Endodermal cell (in vitro differentiated cells): Measurements from ENCODE around the gene ZMIZ1. TPM values are rescaled to one million over a fixed set of nuclear protein-coding genes. Genes with fewer than 3 reads are reported as not detected.
A peak's percentile ranks its signal among the peaks of the same experiment; 100 is the strongest.

Experiments
- DNase-seq: peaks from one replicate; pipeline ENCODE4 v3.0.0-alpha.2; 2017
- H3K27ac ChIP-seq: 2 replicates; pipeline ENCODE4 v1.5.1; 2013; ENCODE audit warnings: mild to moderate bottlenecking, low read depth, low read length, moderate library complexity
- H3K27me3 ChIP-seq: 2 replicates; pipeline ENCODE4 v1.6.1; 2013; ENCODE audit warnings: mild to moderate bottlenecking, low read length, moderate library complexity; ENCODE audit not compliant: insufficient read depth, control insufficient read depth, poor library complexity, severe bottlenecking
- H3K36me3 ChIP-seq: 2 replicates; pipeline ENCODE4 v1.7.0; 2013; ENCODE audit warnings: mild to moderate bottlenecking, low read length, moderate library complexity; ENCODE audit not compliant: control insufficient read depth, insufficient read depth
- H3K4me1 ChIP-seq: one replicate; pipeline ENCODE4 v1.7.0; 2013; ENCODE audit warnings: low read length; ENCODE audit not compliant: control insufficient read depth, insufficient read depth
- H3K4me3 ChIP-seq: 2 replicates; pipeline ENCODE4 v1.5.1; 2013; ENCODE audit warnings: mild to moderate bottlenecking, low read length, moderate library complexity
- H3K9ac ChIP-seq: 2 replicates; pipeline ENCODE4 v1.6.1; 2013; ENCODE audit warnings: mild to moderate bottlenecking, low read length, moderate library complexity; ENCODE audit not compliant: poor library complexity, severe bottlenecking; ENCODE audit errors: extremely low read depth
- H3K9me3 ChIP-seq: 2 replicates; pipeline ENCODE4 v1.6.1; 2013; ENCODE audit warnings: mild to moderate bottlenecking, low read length, moderate library complexity; ENCODE audit not compliant: control insufficient read depth
- H3K27ac Mint-ChIP-seq: 2 replicates; pipeline ENCODE4 v1.8.0; 2020; ENCODE audit warnings: mixed read lengths
- H3K27me3 Mint-ChIP-seq: 2 replicates; pipeline ENCODE4 v1.8.0; 2021; ENCODE audit warnings: mild to moderate bottlenecking, mixed read lengths; ENCODE audit not compliant: insufficient read depth
- H3K36me3 Mint-ChIP-seq: 2 replicates; pipeline ENCODE4 v1.8.0; 2020; ENCODE audit warnings: low read depth, mixed read lengths
- H3K4me1 Mint-ChIP-seq: 2 replicates; pipeline ENCODE4 v1.8.0; 2020; ENCODE audit warnings: mixed read lengths
- H3K4me3 Mint-ChIP-seq: 2 replicates; pipeline ENCODE4 v1.8.0; 2020; ENCODE audit warnings: mild to moderate bottlenecking, moderate library complexity, mixed read lengths
- H3K9me3 Mint-ChIP-seq: 2 replicates; pipeline ENCODE4 v1.8.0; 2020; ENCODE audit warnings: mild to moderate bottlenecking, mixed read lengths
- CTCF ChIP-seq: fragments of 200-600 bp; sonication (generic); conservative IDR thresholded peaks from 2 replicates; pipeline ENCODE4 v1.5.0; 2021; ENCODE audit warnings: antibody characterized with exemption, mild to moderate bottlenecking
- WGBS, 2 experiments: methylation state at CpG; one replicate each; pipeline versions ENCODE4 v1.1.5 to v1.1.7; 2013; ENCODE audit warnings: missing lambda C conversion rate in 2 of 2, mixed read lengths in 1 of 2; ENCODE audit not compliant: insufficient coverage in 1 of 2, insufficient read length in 1 of 2; 5-methylcytosine and 5-hydroxymethylcytosine counted together
- total RNA-seq, 2 donors: library from RNA; stranded (reverse); fragmentation: NEBNext Ultra II Directional in 1 of 2; extraction: Animal tissue kit (Norgen Biotek cat#: 25700) in 1 of 2; gene quantifications; 2 replicates in 1 of 2; 3 replicates in 1 of 2; pipeline ENCODE4 v1.2.1, GENCODE V29; 2021

ZMIZ1 gene
- total RNA-seq, 2 donors from 2014 or later, result 65.3 to 67.5 TPM

- Mint-ChIP-seq H3K36me3 (peaks cover 44% of the 10 kb centered on the region), H3K4me3 (no peak overlapping the region), H3K9me3 (no peaks in the 10 kb centered on the region), H3K4me1 (no peaks in the 10 kb centered on the region), H3K27ac (no peak overlapping the region), H3K27me3 (no peaks in the 10 kb centered on the region)
- Histone ChIP-seq H3K4me3 (no peak overlapping the region), H3K9me3 (no peaks in the 10 kb centered on the region), H3K27me3 (no peaks in the 10 kb centered on the region), H3K27ac (no peak overlapping the region), H3K36me3 (peaks cover 40% of the 10 kb centered on the region), H3K9ac (no peak overlapping the region), H3K4me1 (no peaks in the 10 kb centered on the region)
- no peak for TF ChIP-seq CTCF
- no peak for DNase-seq
- 93 to 100% methylated on average over 6 to 7 of the region's 7 CpGs for WGBS, 2 experiments
Observed at GRCh38 chr10:79308016-79308415, 239.2 kb downstream of the ZMIZ1 start.

GRCh38 chr10:79308969-79309665, 240.4 kb downstream of the ZMIZ1 start:
- peak overlapping the region; percentile 24 for H3K27ac ChIP-seq
- H3K4me3 Mint-ChIP-seq, result no peak overlapping the region
- no peaks in the 10 kb centered on the region for H3K9me3 Mint-ChIP-seq
- no peak overlapping the region for H3K4me3 ChIP-seq
- no peaks in the 10 kb centered on the region for H3K27me3 Mint-ChIP-seq
- no peaks in the 10 kb centered on the region for H3K27me3 ChIP-seq
- no peak overlapping the region for H3K9ac ChIP-seq
- peaks cover 33% of the 10 kb centered on the region for H3K36me3 ChIP-seq
- no peak for DNase-seq
- TF ChIP-seq CTCF, result no peak
- WGBS, 2 experiments, result 88 to 92% methylated on average over 6 to 14 of the region's 14 CpGs
- H3K27ac Mint-ChIP-seq, result no peak overlapping the region
- no peaks in the 10 kb centered on the region for H3K9me3 ChIP-seq
- no peaks in the 10 kb centered on the region for H3K4me1 Mint-ChIP-seq
- H3K36me3 Mint-ChIP-seq, result peaks cover 44% of the 10 kb centered on the region
- no peaks in the 10 kb centered on the region for H3K4me1 ChIP-seq

GRCh38 chr10:79310200-79310865, 241.6 kb downstream of the ZMIZ1 start:
- no peaks in the 10 kb centered on the region for H3K27me3 ChIP-seq
- H3K4me1 ChIP-seq, result no peaks in the 10 kb centered on the region
- peak overlapping the region; percentile 65 for H3K27ac Mint-ChIP-seq
- peaks cover 39% of the 10 kb centered on the region for H3K36me3 Mint-ChIP-seq
- peaks cover 28% of the 10 kb centered on the region for H3K36me3 ChIP-seq
- no peak overlapping the region for H3K9ac ChIP-seq
- H3K27me3 Mint-ChIP-seq, result no peaks in the 10 kb centered on the region
- H3K9me3 ChIP-seq, result no peaks in the 10 kb centered on the region
- WGBS, 2 experiments, result 94 to 97% methylated on average over 9 to 29 of the region's 29 CpGs
- DNase-seq, result no peak
- no peak overlapping the region for H3K4me3 ChIP-seq
- H3K9me3 Mint-ChIP-seq, result no peaks in the 10 kb centered on the region
- H3K4me1 Mint-ChIP-seq, result no peaks in the 10 kb centered on the region
- no peak overlapping the region for H3K27ac ChIP-seq
- TF ChIP-seq CTCF, result no peak
- no peak overlapping the region for H3K4me3 Mint-ChIP-seq
